Lung (tissue), 12 donors: ENCODE data around the gene TBC1D5. TPM values are rescaled to one million over a fixed set of nuclear protein-coding genes. Genes with fewer than 3 reads are reported as not detected.
"Not testable (repeated sequence)": the region's sequence is repeated elsewhere in the genome, so short reads cannot be mapped to it uniquely, and the experiment has no call there.

Experiments
- ATAC-seq: fragments of 200-7000 bp; cut with Tn5 transposase; one replicate; pipeline ENCODE4 v1.9.1; 2020; ENCODE audit warnings: moderate number of reproducible peaks; ENCODE audit not compliant: insufficient read depth, low FRiP score
- DNase-seq, 3 donors: peaks; one replicate each; pipeline ENCODE4 v3.0.0-alpha.2; 2013 to 2017
- H3K27ac ChIP-seq, 2 donors: one replicate each; pipeline ENCODE4 v1.5.1; 2013; ENCODE audit warnings: mild to moderate bottlenecking in 2 of 2, moderate library complexity in 2 of 2, control low read depth in 1 of 2, inconsistent platforms in 1 of 2, low read depth in 1 of 2, low read length in 1 of 2
- H3K27me3 ChIP-seq, 3 donors: one replicate each; pipeline ENCODE4 v1.5.1; 2013; ENCODE audit warnings: low read length in 2 of 3; ENCODE audit not compliant: control insufficient read depth in 3 of 3, insufficient read depth in 3 of 3
- H3K36me3 ChIP-seq, 4 donors: one replicate each; pipeline ENCODE4 v1.5.1; 2013; ENCODE audit warnings: low read length in 4 of 4, mild to moderate bottlenecking in 1 of 4, moderate library complexity in 1 of 4; ENCODE audit not compliant: control insufficient read depth in 4 of 4, insufficient read depth in 4 of 4
- H3K4me1 ChIP-seq, 5 donors: one replicate each; pipeline ENCODE4 v1.5.1; 2013; ENCODE audit warnings: low read length in 5 of 5, mild to moderate bottlenecking in 2 of 5, moderate library complexity in 1 of 5; ENCODE audit not compliant: control insufficient read depth in 5 of 5, insufficient read depth in 5 of 5
- H3K4me3 ChIP-seq: one replicate; pipeline ENCODE4 v1.5.1; 2013; ENCODE audit warnings: mild to moderate bottlenecking, control low read depth, moderate library complexity
- H3K9ac ChIP-seq, 2 donors: one replicate each; pipeline ENCODE4 v1.5.1; 2013; ENCODE audit warnings: low read length in 2 of 2, control low read depth in 1 of 2; ENCODE audit not compliant: insufficient read depth in 1 of 2
- H3K9me3 ChIP-seq, 4 donors: one replicate each; pipeline ENCODE4 v1.5.1; 2013; ENCODE audit warnings: low read length in 3 of 4, mild to moderate bottlenecking in 1 of 4, moderate library complexity in 1 of 4; ENCODE audit not compliant: control insufficient read depth in 4 of 4, insufficient read depth in 3 of 4
- WGBS, 2 donors: extraction: QIAGEN DNeasy Blood & Tissue Kit; methylation state at CpG; one replicate each; pipeline ENCODE4 v1.1.7; 2013; 5-methylcytosine and 5-hydroxymethylcytosine counted together
- polyA plus RNA-seq, 2 donors: library from polyadenylated mRNA; stranded (reverse); fragments of 200-250 nt; gene quantifications; one replicate each; pipeline ENCODE4 v1.2.1, GENCODE V29; 2013
- total RNA-seq, 2 donors: library from RNA; depleted of rRNA in 1 of 2; stranded (reverse); fragments of >200 nt in 1 of 2; gene quantifications; one replicate each; pipeline ENCODE4 v1.2.1, GENCODE V29; 2014 to 2021
- TF ChIP-seq, protein P1 (sequence below): IDR thresholded peaks from 2 replicates; pipeline ENCODE4 v1.5.1; 2012; ENCODE audit warnings: mild to moderate bottlenecking; ENCODE audit errors: control extremely low read depth, extremely low read depth
- donor health status: control.
- donor health status: control.
- donor health status: Bipolar disorder and iron deficiency.
- donor health status: healthy.
- donor health status: DM: yes; HTN: yes; CAD: no.

TBC1D5 gene
- total and polyA plus RNA-seq, 4 donors = 8.7 to 111 (median 39.6) TPM

DNA sequence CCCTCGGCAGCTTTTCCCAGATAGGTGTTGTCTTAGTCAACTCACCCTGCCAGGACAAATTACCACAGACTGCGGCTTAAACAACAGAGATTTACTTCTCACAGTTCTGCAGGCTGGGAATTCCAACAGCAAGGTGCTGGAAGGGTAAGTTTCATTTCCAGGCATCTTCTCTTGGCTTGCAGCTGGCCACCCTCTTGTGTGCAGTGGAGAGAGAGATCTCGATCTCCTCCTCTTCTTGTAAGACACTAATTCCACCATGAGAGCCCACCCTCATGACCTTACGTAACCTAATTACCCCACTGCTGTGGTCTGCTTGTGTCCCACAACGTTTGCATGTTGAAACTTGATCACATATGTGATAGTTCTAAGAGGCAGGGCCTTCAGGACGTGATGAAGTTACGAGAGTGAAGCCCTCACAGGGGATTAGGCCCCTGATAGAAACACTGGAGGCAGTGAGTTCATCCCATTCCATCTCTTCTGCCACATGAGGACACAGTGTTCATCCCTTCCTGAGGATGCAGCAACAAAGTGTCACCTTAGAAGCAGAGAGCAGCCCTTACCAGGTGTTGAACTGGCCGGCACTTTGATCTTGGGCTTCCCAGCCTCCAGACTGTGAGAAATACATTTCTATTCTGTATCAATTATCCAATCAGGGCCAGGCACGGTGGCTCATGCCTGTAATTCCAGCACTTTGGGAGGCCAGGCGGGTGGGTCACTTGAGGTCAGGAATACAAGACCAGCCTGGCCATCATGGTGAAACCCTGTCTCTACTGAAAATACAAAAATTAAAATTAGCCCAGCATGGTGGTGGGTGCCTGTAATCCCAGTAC lies 609.9 kb downstream of the TBC1D5 start:
- no peaks in the 10 kb centered on the region for H3K36me3 ChIP-seq
- H3K4me1 ChIP-seq = peaks cover 0 to 7% (median 0%) of the 10 kb centered on the region in 5 donors
- no peaks in the 10 kb centered on the region for H3K27me3 ChIP-seq
- no peak overlapping the region for H3K4me3 ChIP-seq
- DNase-seq (no peak), ATAC-seq (no peak)
- TF ChIP-seq, protein P1, sequence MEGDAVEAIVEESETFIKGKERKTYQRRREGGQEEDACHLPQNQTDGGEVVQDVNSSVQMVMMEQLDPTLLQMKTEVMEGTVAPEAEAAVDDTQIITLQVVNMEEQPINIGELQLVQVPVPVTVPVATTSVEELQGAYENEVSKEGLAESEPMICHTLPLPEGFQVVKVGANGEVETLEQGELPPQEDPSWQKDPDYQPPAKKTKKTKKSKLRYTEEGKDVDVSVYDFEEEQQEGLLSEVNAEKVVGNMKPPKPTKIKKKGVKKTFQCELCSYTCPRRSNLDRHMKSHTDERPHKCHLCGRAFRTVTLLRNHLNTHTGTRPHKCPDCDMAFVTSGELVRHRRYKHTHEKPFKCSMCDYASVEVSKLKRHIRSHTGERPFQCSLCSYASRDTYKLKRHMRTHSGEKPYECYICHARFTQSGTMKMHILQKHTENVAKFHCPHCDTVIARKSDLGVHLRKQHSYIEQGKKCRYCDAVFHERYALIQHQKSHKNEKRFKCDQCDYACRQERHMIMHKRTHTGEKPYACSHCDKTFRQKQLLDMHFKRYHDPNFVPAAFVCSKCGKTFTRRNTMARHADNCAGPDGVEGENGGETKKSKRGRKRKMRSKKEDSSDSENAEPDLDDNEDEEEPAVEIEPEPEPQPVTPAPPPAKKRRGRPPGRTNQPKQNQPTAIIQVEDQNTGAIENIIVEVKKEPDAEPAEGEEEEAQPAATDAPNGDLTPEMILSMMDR = no peak
- no peak overlapping the region for H3K27ac ChIP-seq
- H3K9ac ChIP-seq = no peak overlapping the region
- H3K9me3 ChIP-seq = peaks cover 0 to 15% (median 0%) of the 10 kb centered on the region in 4 donors
- WGBS, 2 donors = 78 to 84% methylated on average over 10 of the region's 10 CpGs

DNA sequence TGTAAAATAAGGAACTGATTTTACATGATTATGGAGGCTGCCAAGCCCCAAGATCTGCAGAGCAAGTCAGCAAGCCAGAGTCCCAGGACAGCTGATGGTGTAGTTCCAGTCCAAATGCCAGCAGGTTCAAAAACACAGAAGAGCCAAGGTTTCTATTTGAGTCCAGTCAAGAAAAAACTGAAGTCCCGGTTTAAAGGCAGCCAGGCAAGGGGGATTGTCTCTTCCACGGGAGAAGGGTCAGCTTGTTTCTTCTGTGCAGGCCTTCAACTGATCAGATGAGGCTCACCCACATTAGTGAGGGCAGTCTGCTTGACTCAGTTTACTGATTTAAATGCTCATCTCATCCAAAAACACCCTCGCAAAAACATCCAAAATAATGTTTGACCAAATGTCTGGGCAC lies 611.5 kb downstream of the TBC1D5 start:
- H3K27ac ChIP-seq = no peak overlapping the region
- H3K4me1 ChIP-seq = no peaks in the 10 kb centered on the region
- H3K27me3 ChIP-seq = no peaks in the 10 kb centered on the region
- TF ChIP-seq, protein P1 = no peak
- H3K4me3 ChIP-seq = no peak overlapping the region
- H3K9ac ChIP-seq = no peak overlapping the region
- no peaks in the 10 kb centered on the region for H3K36me3 ChIP-seq
- DNase-seq (no peak), ATAC-seq (no peak)
- WGBS, 2 donors = 94 to 100% methylated on average over 3 of the region's 3 CpGs
- peaks cover 0 to 8% (median 0%) of the 10 kb centered on the region in 4 donors for H3K9me3 ChIP-seq

DNA sequence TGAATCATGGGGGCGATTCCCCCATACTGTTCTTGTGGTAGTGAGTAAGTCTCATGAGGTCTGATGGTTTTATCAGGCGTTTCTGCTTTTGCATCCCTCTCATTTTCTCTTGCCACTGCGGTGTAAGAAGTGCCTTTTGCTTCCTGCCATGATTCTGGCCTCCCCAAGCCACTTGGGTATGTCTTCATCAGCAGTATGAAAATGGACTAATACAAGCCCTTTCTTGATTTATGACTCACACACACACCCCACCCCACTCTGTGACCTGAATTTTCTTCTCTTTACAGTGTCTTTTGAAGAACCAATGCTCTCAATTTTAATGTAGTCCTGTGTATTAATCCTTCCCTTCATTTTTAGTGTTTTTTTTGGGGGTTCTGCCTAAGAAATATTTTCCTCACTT lies 612.9 kb downstream of the TBC1D5 start:
- no peaks in the 10 kb centered on the region for H3K4me1 ChIP-seq
- TF ChIP-seq, protein P1 = no peak
- no peak overlapping the region for H3K27ac ChIP-seq
- H3K9me3 ChIP-seq = peaks cover 0 to 5% (median 0%) of the 10 kb centered on the region in 4 donors
- DNase-seq (no peak), ATAC-seq (no peak)
- no peak overlapping the region for H3K9ac ChIP-seq
- H3K27me3 ChIP-seq = no peaks in the 10 kb centered on the region
- whole genome bisulfite sequencing, 2 donors = 91 to 92% methylated on average over 3 of the region's 3 CpGs
- H3K36me3 ChIP-seq = no peaks in the 10 kb centered on the region
- no peak overlapping the region for H3K4me3 ChIP-seq

DNA sequence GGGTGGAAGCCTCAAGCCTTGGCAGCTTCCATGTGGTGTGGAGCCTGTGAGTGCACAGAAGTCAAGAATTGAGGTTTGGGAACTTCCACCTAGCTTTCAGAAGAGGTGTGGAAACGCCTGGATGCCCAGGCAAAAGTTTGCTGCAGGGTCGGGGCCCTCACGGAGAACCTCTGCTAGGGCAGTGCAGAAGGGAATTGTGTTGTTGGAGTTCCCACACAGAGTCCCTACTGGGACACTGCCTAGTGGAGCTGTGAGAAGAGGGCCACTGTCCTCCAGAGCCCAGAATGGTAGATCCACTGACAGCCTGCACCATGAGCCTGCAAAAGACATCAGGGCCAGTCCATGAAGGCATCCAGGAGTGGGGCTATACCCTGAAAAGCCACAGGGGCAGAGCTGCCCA lies 613.8 kb downstream of the TBC1D5 start:
- not testable (repeated sequence) for H3K4me1 ChIP-seq, H3K9ac ChIP-seq, H3K27me3 ChIP-seq, H3K27ac ChIP-seq, DNase-seq, ATAC-seq, H3K36me3 ChIP-seq, H3K4me3 ChIP-seq, H3K9me3 ChIP-seq
- 93 to 97% methylated on average over 3 of the region's 3 CpGs for WGBS, 2 donors
